B cell (primary cell): ENCODE data around the gene SENP1. TPM values are rescaled to one million over a fixed set of nuclear protein-coding genes. Genes with fewer than 3 reads are reported as not detected.

ENCODE experiments used
- ATAC-seq: fragments of 200-7000 bp; cut with Tn5 transposase; one replicate; pipeline ENCODE4 v1.10.0; 2021; ENCODE audit warnings: low read depth, mild to moderate bottlenecking, moderate number of reproducible peaks, moderate library complexity
- CTCF ChIA-PET: fragments of 350-600 bp; sonication (Branson Sonifier 250); formaldehyde crosslinking; loops from one replicate; lab custom pipeline; 2021; ENCODE audit warnings: antibody characterized with exemption, inconsistent platforms; lab: Charles Lee
- POLR2A ChIA-PET: fragments of 350-600 bp; sonication (Branson Sonifier 250); formaldehyde crosslinking; loops from one replicate; lab custom pipeline; 2021; ENCODE audit warnings: antibody characterized with exemption; lab: Charles Lee
- DNase-seq: peaks from one replicate; pipeline ENCODE4 v3.0.0; 2013
- H2AFZ ChIP-seq: 2 replicates; pipeline ENCODE4 v1.6.1; 2012; ENCODE audit warnings: mild to moderate bottlenecking, low read depth, low read length; ENCODE audit not compliant: insufficient read depth, poor library complexity, severe bottlenecking
- H3K27ac ChIP-seq, 2 donors: 1 replicate in 1 of 2; 2 replicates in 1 of 2; pipeline ENCODE4 v1.5.1; 2012 to 2013; ENCODE audit warnings: low read length in 2 of 2, mild to moderate bottlenecking in 2 of 2, moderate library complexity in 1 of 2
- H3K27me3 ChIP-seq, 4 experiments: fragments of 200-600 bp in 1 of 4; sonication (generic) in 1 of 4; replicated peaks in 1 of 4; 1 replicate in 2 of 4; 2 replicates in 2 of 4; pipeline versions ENCODE4 v1.6.1 to v1.7.0; 2013 to 2016; ENCODE audit warnings: low read length in 3 of 4, mild to moderate bottlenecking in 2 of 4, mixed read lengths in 1 of 4, moderate library complexity in 1 of 4; ENCODE audit not compliant: insufficient read depth in 4 of 4, control insufficient read depth in 3 of 4; ENCODE audit errors: control extremely low read depth in 1 of 4
- H3K36me3 ChIP-seq, 2 experiments: replicated peaks in 1 of 2; 1 replicate in 1 of 2; 2 replicates in 1 of 2; pipeline versions ENCODE4 v1.6.1 to v1.7.1; 2013; ENCODE audit warnings: low read length in 1 of 2; ENCODE audit not compliant: insufficient read depth in 2 of 2, control insufficient read depth in 1 of 2; ENCODE audit errors: control extremely low read depth in 1 of 2, extremely low read depth in 1 of 2
- H3K4me1 ChIP-seq, 2 donors: fragments of 200-600 bp in 1 of 2; sonication (generic) in 1 of 2; 1 replicate in 1 of 2; 2 replicates in 1 of 2; pipeline versions ENCODE4 v1.5.1 to v1.6.1; 2013 to 2017; ENCODE audit warnings: low read length in 2 of 2; ENCODE audit not compliant: control insufficient read depth in 2 of 2, insufficient read depth in 2 of 2
- H3K4me2 ChIP-seq: replicated peaks from 2 replicates; pipeline ENCODE3; 2012; ENCODE audit warnings: mild to moderate bottlenecking, low read depth, low read length; ENCODE audit not compliant: poor library complexity, severe bottlenecking
- H3K4me3 ChIP-seq, 5 experiments: fragments of 200-600 bp in 1 of 5; sonication (generic) in 1 of 5; 1 replicate in 3 of 5; 2 replicates in 2 of 5; pipeline versions ENCODE4 v1.5.1 to v1.7.0; 2011 to 2016; ENCODE audit warnings: low read length in 4 of 5, mild to moderate bottlenecking in 4 of 5, low read depth in 2 of 5, control low read depth in 1 of 5, moderate library complexity in 1 of 5; ENCODE audit not compliant: insufficient read depth in 1 of 5; ENCODE audit errors: control extremely low read depth in 1 of 5, extremely low read depth in 1 of 5
- H3K79me2 ChIP-seq: fragments of 200-600 bp; sonication (generic); one replicate; pipeline ENCODE4 v1.6.0; 2016; ENCODE audit warnings: low read length; ENCODE audit not compliant: control insufficient read depth, insufficient read depth
- H3K9ac ChIP-seq: fragments of 200-600 bp; sonication (generic); 2 replicates; pipeline ENCODE4 v1.6.1; 2017; ENCODE audit warnings: mild to moderate bottlenecking, low read length, moderate library complexity
- H3K9me3 ChIP-seq, 3 donors: one replicate each; pipeline versions ENCODE4 v1.6.1 to v1.7.1; 2013; ENCODE audit warnings: low read length in 2 of 3; ENCODE audit not compliant: control insufficient read depth in 2 of 3, insufficient read depth in 1 of 3; ENCODE audit errors: control extremely low read depth in 1 of 3
- H4K20me1 ChIP-seq: 2 replicates; pipeline ENCODE4 v1.6.0; 2012; ENCODE audit warnings: mild to moderate bottlenecking, low read length; ENCODE audit not compliant: insufficient read depth, control insufficient read depth, poor library complexity, severe bottlenecking
- H3K27ac Mint-ChIP-seq: one replicate; pipeline ENCODE4 v1.8.0; 2021; ENCODE audit warnings: mixed read lengths
- H3K27me3 Mint-ChIP-seq: one replicate; pipeline ENCODE4 v1.8.0; 2021; ENCODE audit warnings: mixed read lengths
- H3K4me1 Mint-ChIP-seq: one replicate; pipeline ENCODE4 v1.8.0; 2021; ENCODE audit warnings: mixed read lengths
- H3K4me3 Mint-ChIP-seq: one replicate; pipeline ENCODE4 v1.8.0; 2021; ENCODE audit warnings: mixed read lengths
- H3K9me3 Mint-ChIP-seq: one replicate; pipeline ENCODE4 v1.8.0; 2022; ENCODE audit warnings: mixed read lengths; ENCODE audit not compliant: insufficient read depth
- EZH2 ChIP-seq: IDR thresholded peaks from 2 replicates; pipeline ENCODE4 v1.6.1; 2012; ENCODE audit warnings: borderline replicate concordance, low read depth, mild to moderate bottlenecking, moderate library complexity, low read length; ENCODE audit not compliant: insufficient read depth, poor library complexity, severe bottlenecking
- WGBS: methylation state at CpG from one replicate; pipeline ENCODE4 v1.1.5; 2013; ENCODE audit warnings: missing lambda C conversion rate; ENCODE audit not compliant: insufficient coverage; 5-methylcytosine and 5-hydroxymethylcytosine counted together
- intact Hi-C: fragments of 100-400 bp; cut with micrococcal nuclease; formaldehyde crosslinking; loops from one replicate; pipeline ENCODE4 v1.10.0; 2022
- polyA plus RNA-seq: library from polyadenylated mRNA; depleted of rRNA; stranded (reverse); fragments of >200 nt; gene quantifications from 2 replicates; pipeline ENCODE4 v1.2.3, GENCODE V29; 2012
- total RNA-seq, 2 donors: library from RNA; stranded (reverse); fragments of 120-200 nt in 1 of 2; gene quantifications; 1 replicate in 1 of 2; 2 replicates in 1 of 2; pipeline versions ENCODE4 v1.2.3 to v1.2.4, GENCODE V29; 2013 to 2022
- TF ChIP-seq, protein P1 (sequence below): fragments of 200-600 bp; IDR thresholded peaks from one replicate; pipeline ENCODE4 v1.8.0; 2022; ENCODE audit warnings: antibody characterized with exemption, mild to moderate bottlenecking

SENP1 gene
- total and polyA plus RNA-seq, 2 donors (not counting 1 experiment from before 2014, with no cell fraction given): 7.3 to 44.8 TPM

DNA sequence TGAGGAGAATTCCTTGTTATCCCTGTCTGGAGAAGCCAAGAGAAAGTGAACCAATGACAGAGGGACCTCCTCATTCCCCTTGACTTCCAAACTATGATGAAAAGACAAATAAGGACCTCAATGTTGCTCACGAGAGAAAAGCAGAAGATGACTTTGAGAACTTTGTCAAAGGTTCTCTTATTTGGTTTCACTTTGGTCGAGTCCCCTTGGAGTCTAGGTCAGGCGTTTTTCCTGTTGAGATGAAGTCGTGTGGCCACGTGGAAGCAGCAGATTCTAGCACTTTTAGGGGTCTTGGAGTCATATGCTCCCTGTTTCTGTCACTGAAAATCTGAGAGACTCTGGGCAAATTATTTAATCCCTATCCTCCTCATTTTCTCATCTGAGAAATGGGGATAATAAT is 67.8 kb downstream of the SENP1 start:
- Histone ChIP-seq H2AFZ (no peak overlapping the region), H3K36me3 (no peaks in the 10 kb centered on the region), H3K9ac (no peak overlapping the region), H3K27me3 (no peaks in the 10 kb centered on the region), H3K4me3 (no peak overlapping the region), H4K20me1 (no peaks in the 10 kb centered on the region), H3K9me3 (no peaks in the 10 kb centered on the region), H3K27ac (no peak overlapping the region), H3K79me2 (no peaks in the 10 kb centered on the region), H3K4me2 (peak overlapping the region; percentile 33), H3K4me1 (peaks cover 5 to 13% of the 10 kb centered on the region in 2 donors)
- intact Hi-C loops: no loop called here
- TF ChIP-seq, protein P1, sequence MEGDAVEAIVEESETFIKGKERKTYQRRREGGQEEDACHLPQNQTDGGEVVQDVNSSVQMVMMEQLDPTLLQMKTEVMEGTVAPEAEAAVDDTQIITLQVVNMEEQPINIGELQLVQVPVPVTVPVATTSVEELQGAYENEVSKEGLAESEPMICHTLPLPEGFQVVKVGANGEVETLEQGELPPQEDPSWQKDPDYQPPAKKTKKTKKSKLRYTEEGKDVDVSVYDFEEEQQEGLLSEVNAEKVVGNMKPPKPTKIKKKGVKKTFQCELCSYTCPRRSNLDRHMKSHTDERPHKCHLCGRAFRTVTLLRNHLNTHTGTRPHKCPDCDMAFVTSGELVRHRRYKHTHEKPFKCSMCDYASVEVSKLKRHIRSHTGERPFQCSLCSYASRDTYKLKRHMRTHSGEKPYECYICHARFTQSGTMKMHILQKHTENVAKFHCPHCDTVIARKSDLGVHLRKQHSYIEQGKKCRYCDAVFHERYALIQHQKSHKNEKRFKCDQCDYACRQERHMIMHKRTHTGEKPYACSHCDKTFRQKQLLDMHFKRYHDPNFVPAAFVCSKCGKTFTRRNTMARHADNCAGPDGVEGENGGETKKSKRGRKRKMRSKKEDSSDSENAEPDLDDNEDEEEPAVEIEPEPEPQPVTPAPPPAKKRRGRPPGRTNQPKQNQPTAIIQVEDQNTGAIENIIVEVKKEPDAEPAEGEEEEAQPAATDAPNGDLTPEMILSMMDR: no peak
- TF ChIP-seq EZH2: no peak
- POLR2A ChIA-PET: no interaction called here
- Mint-ChIP-seq H3K4me1 (peaks cover 20% of the 10 kb centered on the region), H3K27me3 (no peaks in the 10 kb centered on the region), H3K9me3 (no peaks in the 10 kb centered on the region), H3K27ac (no peak overlapping the region), H3K4me3 (no peak overlapping the region)
- WGBS: 28% methylated on average over 5 of the region's 5 CpGs
- ATAC-seq: no peak
- CTCF ChIA-PET: no interaction called here
- peak; percentile 17 for DNase-seq

DNA sequence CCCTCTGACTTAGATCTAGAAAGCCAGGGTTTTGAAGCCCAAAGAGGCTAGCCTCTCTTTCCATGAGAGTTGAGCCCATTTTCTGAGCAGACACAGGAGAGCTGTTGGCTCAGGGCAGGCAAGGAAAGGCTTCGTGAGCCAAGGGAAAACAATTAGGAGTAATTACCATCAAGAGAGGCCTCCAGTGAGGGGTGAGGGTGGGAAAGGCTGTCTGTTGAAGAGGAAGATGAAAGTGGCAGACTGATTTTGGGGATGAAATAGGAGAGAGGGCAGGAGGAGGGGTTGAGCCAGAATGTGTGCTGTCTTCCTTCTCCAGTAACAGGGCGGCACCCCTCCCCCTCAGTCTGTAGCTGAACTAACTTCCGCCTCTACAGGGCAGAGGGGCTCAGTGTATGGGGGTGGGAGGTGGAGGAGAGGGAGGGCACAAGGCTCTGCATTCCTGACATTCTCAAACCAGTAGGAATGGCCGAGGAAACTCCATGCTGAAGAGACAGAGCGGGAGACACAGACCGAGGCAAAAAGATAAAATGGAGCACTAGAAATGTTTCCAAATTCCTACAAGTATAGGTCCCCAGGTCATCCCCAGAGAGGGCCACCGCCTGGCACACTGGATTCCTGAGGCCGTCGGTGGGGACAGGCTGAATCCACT is 68.5 kb downstream of the SENP1 start:
- H3K4me2 ChIP-seq: peak overlapping the region; percentile 33
- CTCF ChIA-PET: no interaction called here
- Mint-ChIP-seq H3K27ac (no peak overlapping the region), H3K4me1 (peaks cover 20% of the 10 kb centered on the region), H3K27me3 (no peaks in the 10 kb centered on the region), H3K9me3 (no peaks in the 10 kb centered on the region), H3K4me3 (no peak overlapping the region)
- DNase-seq (no peak), ATAC-seq (no peak)
- no peaks in the 10 kb centered on the region for H3K79me2 ChIP-seq
- H3K4me3 ChIP-seq: no peak overlapping the region
- no peaks in the 10 kb centered on the region for H3K9me3 ChIP-seq
- H3K27ac ChIP-seq: no peak overlapping the region
- H2AFZ ChIP-seq: no peak overlapping the region
- no peaks in the 10 kb centered on the region for H3K36me3 ChIP-seq
- intact Hi-C loops: no loop called here
- 94% methylated on average over 4 of the region's 9 CpGs for WGBS
- POLR2A ChIA-PET: no interaction called here
- no peak for TF ChIP-seq EZH2
- TF ChIP-seq, protein P1: no peak
- H3K27me3 ChIP-seq: no peaks in the 10 kb centered on the region
- peaks cover 5 to 13% of the 10 kb centered on the region in 2 donors for H3K4me1 ChIP-seq
- no peak overlapping the region for H3K9ac ChIP-seq
- H4K20me1 ChIP-seq: no peaks in the 10 kb centered on the region
